Mesothelial cell of epicardium (in vitro differentiated cells): Measurements from ENCODE around the gene IFIT5. TPM values are rescaled to one million over a fixed set of nuclear protein-coding genes. Genes with fewer than 3 reads are reported as not detected.

Source experiments
- DNase-seq, 2 experiments: peaks; one replicate each; pipeline ENCODE4 v3.0.0; 2021; ENCODE audit warnings: low spot score in 2 of 2; ENCODE audit not compliant: unreplicated experiment in 2 of 2
- H3K27ac Mint-ChIP-seq: 2 replicates; pipeline ENCODE4 v1.8.0; 2021; ENCODE audit warnings: mixed read lengths
- H3K27me3 Mint-ChIP-seq: 2 replicates; pipeline ENCODE4 v1.8.0; 2021; ENCODE audit warnings: low read depth, mixed read lengths
- H3K36me3 Mint-ChIP-seq: 2 replicates; pipeline ENCODE4 v1.8.0; 2021; ENCODE audit warnings: mixed read lengths
- H3K4me1 Mint-ChIP-seq: 2 replicates; pipeline ENCODE4 v1.8.0; 2021; ENCODE audit warnings: mixed read lengths
- H3K4me3 Mint-ChIP-seq: 2 replicates; pipeline ENCODE4 v1.8.0; 2021; ENCODE audit warnings: mild to moderate bottlenecking, moderate library complexity, mixed read lengths
- H3K9me3 Mint-ChIP-seq: 2 replicates; pipeline ENCODE4 v1.8.0; 2021; ENCODE audit warnings: mixed read lengths
- CTCF ChIP-seq: fragments of 200-600 bp; sonication (generic); IDR thresholded peaks from one replicate; pipeline ENCODE4 v1.5.0; 2021; ENCODE audit warnings: antibody characterized with exemption; ENCODE audit not compliant: unreplicated experiment
- total RNA-seq: library from RNA; stranded (reverse); gene quantifications from 3 replicates; pipeline ENCODE4 v1.2.1, GENCODE V29; 2021

IFIT5 gene
- total RNA-seq, 1 donor from 2014 or later: 20.5 TPM

- Mint-ChIP-seq H3K27me3 (peaks cover 2% of the 10 kb centered on the region), H3K4me1 (peaks cover 6% of the 10 kb centered on the region), H3K27ac (no peak overlapping the region), H3K36me3 (peaks cover 5% of the 10 kb centered on the region), H3K4me3 (no peak overlapping the region), H3K9me3 (no peaks in the 10 kb centered on the region)
- TF ChIP-seq CTCF: no peak
- DNase-seq: no peak
Measured at GRCh38 chr10:89425000-89425399, 10.6 kb downstream of the IFIT5 start.

- Mint-ChIP-seq H3K9me3 (no peaks in the 10 kb centered on the region), H3K27ac (no peak overlapping the region), H3K27me3 (peaks cover 2% of the 10 kb centered on the region), H3K36me3 (peaks cover 2% of the 10 kb centered on the region), H3K4me3 (no peak overlapping the region), H3K4me1 (peaks cover 5% of the 10 kb centered on the region)
- TF ChIP-seq CTCF: peak; percentile 68
- no peak for DNase-seq
Measured at GRCh38 chr10:89426230-89426868, 12.0 kb downstream of the IFIT5 start.

GRCh38 chr10:89427629-89428028, 13.3 kb downstream of the IFIT5 start:
- H3K4me1 Mint-ChIP-seq: peaks cover 17% of the 10 kb centered on the region
- H3K9me3 Mint-ChIP-seq: no peaks in the 10 kb centered on the region
- no peak overlapping the region for H3K4me3 Mint-ChIP-seq
- H3K27me3 Mint-ChIP-seq: peaks cover 2% of the 10 kb centered on the region
- no peaks in the 10 kb centered on the region for H3K36me3 Mint-ChIP-seq
- no peak for TF ChIP-seq CTCF
- no peak overlapping the region for H3K27ac Mint-ChIP-seq
- DNase-seq: no peak

GRCh38 chr10:89428877-89429276, 14.5 kb downstream of the IFIT5 start:
- H3K9me3 Mint-ChIP-seq: no peaks in the 10 kb centered on the region
- no peak for TF ChIP-seq CTCF
- H3K27ac Mint-ChIP-seq: no peak overlapping the region
- DNase-seq: no peak
- no peaks in the 10 kb centered on the region for H3K36me3 Mint-ChIP-seq
- H3K4me1 Mint-ChIP-seq: peaks cover 17% of the 10 kb centered on the region
- no peak overlapping the region for H3K4me3 Mint-ChIP-seq
- H3K27me3 Mint-ChIP-seq: peaks cover 2% of the 10 kb centered on the region

- H3K9me3 Mint-ChIP-seq: no peaks in the 10 kb centered on the region
- TF ChIP-seq CTCF: no peak
- H3K36me3 Mint-ChIP-seq: no peaks in the 10 kb centered on the region
- H3K27me3 Mint-ChIP-seq: no peaks in the 10 kb centered on the region
- H3K4me3 Mint-ChIP-seq: no peak overlapping the region
- H3K27ac Mint-ChIP-seq: peak overlapping the region; percentile 62
- DNase-seq: no peak
- peaks cover 13% of the 10 kb centered on the region for H3K4me1 Mint-ChIP-seq
Measured at GRCh38 chr10:89431977-89432376, 17.6 kb downstream of the IFIT5 start.
